Measurements from ENCODE around the gene SCD5. TPM values are rescaled to one million over a fixed set of nuclear protein-coding genes. Genes with fewer than 3 reads are reported as not detected.

SCD5 gene
- total and polyA plus RNA-seq, 2 of the 13 experiments (the other 11 are each of a cell fraction or from before 2014, with no cell fraction given) = not detected

DNA sequence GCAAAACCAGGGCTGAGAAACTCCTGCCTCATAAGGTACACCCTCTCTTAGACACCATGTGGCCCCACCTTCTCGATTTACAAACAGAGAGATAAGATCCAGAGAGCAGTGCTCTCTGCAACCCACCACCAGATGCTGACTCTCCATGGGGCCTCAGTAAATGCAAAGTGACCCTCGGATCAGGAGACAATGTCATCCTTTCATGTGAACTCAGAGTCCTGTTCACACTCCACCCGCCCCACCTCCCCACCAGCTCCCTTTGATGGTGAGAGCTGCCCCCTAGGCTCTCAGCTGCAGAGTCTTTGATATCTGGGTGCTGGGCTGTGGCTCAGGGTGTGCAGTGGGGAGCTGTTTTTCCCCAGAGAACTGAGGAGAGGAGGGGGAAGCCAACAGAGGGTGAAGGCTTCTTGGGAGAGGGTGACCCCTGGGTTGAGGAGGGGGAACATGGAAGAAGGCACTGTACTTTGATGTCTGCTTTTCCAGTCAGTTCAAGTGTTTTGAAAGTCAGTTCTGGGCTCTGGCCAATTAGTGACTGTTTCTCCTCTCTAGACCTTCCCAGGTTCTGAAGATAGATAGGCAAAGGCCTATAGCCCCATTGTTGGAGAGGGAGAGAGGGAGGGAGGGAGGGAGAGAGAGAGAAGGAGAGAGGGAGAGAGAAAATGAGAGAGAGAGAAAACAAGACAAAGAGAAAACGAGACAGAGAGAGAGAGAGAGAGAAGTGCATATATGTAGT is 88.2 kb downstream of the SCD5 start (continued):
- TF ChIP-seq, protein P1, sequence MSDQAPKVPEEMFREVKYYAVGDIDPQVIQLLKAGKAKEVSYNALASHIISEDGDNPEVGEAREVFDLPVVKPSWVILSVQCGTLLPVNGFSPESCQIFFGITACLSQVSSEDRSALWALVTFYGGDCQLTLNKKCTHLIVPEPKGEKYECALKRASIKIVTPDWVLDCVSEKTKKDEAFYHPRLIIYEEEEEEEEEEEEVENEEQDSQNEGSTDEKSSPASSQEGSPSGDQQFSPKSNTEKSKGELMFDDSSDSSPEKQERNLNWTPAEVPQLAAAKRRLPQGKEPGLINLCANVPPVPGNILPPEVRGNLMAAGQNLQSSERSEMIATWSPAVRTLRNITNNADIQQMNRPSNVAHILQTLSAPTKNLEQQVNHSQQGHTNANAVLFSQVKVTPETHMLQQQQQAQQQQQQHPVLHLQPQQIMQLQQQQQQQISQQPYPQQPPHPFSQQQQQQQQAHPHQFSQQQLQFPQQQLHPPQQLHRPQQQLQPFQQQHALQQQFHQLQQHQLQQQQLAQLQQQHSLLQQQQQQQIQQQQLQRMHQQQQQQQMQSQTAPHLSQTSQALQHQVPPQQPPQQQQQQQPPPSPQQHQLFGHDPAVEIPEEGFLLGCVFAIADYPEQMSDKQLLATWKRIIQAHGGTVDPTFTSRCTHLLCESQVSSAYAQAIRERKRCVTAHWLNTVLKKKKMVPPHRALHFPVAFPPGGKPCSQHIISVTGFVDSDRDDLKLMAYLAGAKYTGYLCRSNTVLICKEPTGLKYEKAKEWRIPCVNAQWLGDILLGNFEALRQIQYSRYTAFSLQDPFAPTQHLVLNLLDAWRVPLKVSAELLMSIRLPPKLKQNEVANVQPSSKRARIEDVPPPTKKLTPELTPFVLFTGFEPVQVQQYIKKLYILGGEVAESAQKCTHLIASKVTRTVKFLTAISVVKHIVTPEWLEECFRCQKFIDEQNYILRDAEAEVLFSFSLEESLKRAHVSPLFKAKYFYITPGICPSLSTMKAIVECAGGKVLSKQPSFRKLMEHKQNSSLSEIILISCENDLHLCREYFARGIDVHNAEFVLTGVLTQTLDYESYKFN (CRISPR knock-in tag; conservative IDR thresholded peaks at IDR 0.05) = peak; percentile 68
- TF ChIP-seq SALL1 (CRISPR knock-in tag; IDR thresholded peaks at IDR 0.05) (peak; percentile 44; the same call in 1 of the 2 replicates), SATB2 (CRISPR knock-in tag; IDR thresholded peaks at IDR 0.05) (no peak), HDAC1 (CRISPR knock-in tag; IDR thresholded peaks at IDR 0.05) (peak; percentile 30; the same call in 1 of the 2 replicates), ZFY (CRISPR knock-in tag; IDR thresholded peaks at IDR 0.05) (no peak), XRCC5 (optimal IDR thresholded peaks at IDR 0.05; ENCODE audit: low read length) (peak; percentile 55), ZNF331 (CRISPR knock-in tag; IDR thresholded peaks at IDR 0.05) (0 out of 2 replicates have a peak, but pooled peaks have one; percentile 36), NR2F6 (IDR thresholded peaks at IDR 0.05) (0 out of 2 replicates have a peak, but pooled peaks have one; percentile 46), NR2F6 (CRISPR knock-in tag; IDR thresholded peaks at IDR 0.05) (peak; percentile 44; the same call in 1 of the 2 replicates), BHLHE40 (IDR thresholded peaks at IDR 0.05; ENCODE audit: low read length) (0 out of 2 replicates have a peak, but pooled peaks have one; percentile 18), SAP130 (CRISPR knock-in tag; IDR thresholded peaks at IDR 0.05; ENCODE audit: low read depth) (0 out of 2 replicates have a peak, but pooled peaks have one; percentile 23), HNF4A (CRISPR knock-in tag; IDR thresholded peaks at IDR 0.05) (peak; percentile 51), ZBTB7B (CRISPR knock-in tag; IDR thresholded peaks at IDR 0.05) (0 out of 2 replicates have a peak, but pooled peaks have one; percentile 35), REL (CRISPR knock-in tag; conservative IDR thresholded peaks at IDR 0.05) (no peak), PATZ1 (CRISPR knock-in tag; IDR thresholded peaks at IDR 0.05) (peak; percentile 81), ETS1 (CRISPR knock-in tag; IDR thresholded peaks at IDR 0.05) (no peak), SOX13 (IDR thresholded peaks at IDR 0.05) (peak; percentile 30; the same call in 1 of the 2 replicates), SOX13 (CRISPR knock-in tag; conservative IDR thresholded peaks at IDR 0.05 in 1 of 2, IDR thresholded peaks at IDR 0.05 in 1 of 2) (peak in 1 of 2 experiments; percentile 71; a peak in 2 of 4 replicates), RARA (CRISPR knock-in tag; IDR thresholded peaks at IDR 0.05) (peak; percentile 8; the same call in 1 of the 2 replicates), ISL2 (CRISPR knock-in tag; IDR thresholded peaks at IDR 0.05) (peak; percentile 23; the same call in 1 of the 2 replicates), NR3C1 (CRISPR knock-in tag; IDR thresholded peaks at IDR 0.05) (no peak), PITX1 (CRISPR knock-in tag; IDR thresholded peaks at IDR 0.05) (peak; percentile 28; the same call in 1 of the 2 replicates), HDAC2 (CRISPR knock-in tag; IDR thresholded peaks at IDR 0.05) (peak; percentile 43; the same call in 1 of the 2 replicates), NCOR1 (IDR thresholded peaks at IDR 0.05; ENCODE audit: borderline replicate concordance, low read length) (peak; percentile 21; the same call in 1 of the 2 replicates)
